ENCODE results near the gene KCNK5.

The KCNK5 gene

GRCh38 chr6:39196673-39197091 is 32.6 kb downstream of the KCNK5 start:
- DNase-seq = no peak

DNA sequence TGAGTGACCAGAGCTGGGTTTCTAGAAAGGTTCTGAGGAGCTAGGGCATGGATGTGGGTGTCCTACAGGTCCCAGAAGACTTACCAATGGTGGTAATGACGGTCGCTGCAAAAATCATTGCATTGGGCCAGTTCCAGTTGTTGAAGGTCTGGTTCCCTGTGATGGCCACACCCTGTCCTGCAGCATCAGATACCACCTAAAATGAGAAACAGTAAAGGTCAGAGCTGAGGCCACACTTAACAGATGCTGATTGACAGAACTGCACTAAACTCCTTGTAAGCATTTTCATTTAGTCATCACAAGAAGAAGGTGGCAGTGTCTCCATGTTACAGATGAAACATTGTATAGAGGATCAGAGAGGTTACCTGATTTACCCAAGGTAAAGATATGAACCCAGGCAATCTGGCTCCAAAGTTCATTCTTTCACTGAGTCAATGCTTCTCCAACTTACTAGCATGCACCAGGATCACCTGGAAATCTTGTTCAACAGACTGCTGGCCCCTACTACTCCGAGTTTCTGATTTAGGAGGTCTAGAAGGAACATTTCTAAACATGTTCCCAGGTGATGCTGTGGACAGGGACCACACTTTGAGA is 33.4 kb downstream of the KCNK5 start:
- DNase-seq = no peak

DNA sequence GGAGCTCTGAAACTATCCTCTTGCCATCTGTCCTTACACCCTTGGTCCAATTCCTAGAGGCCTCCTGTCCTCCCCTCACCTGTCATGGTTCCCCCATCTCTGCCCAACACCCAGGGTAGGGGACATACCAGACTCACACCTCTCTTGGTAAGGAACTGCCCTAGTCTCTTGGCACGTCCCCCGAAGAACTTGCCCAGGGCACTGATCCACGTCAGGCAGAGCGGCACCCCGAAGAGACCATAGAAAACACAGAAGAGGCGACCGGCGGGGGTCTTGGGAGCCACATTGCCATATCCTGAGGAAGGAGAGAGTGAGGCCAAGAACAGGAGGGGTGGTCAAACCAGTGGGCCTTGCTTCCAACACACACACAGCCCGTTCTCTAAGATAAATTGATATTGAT is 34.8 kb downstream of the KCNK5 start:
- no peak for DNase-seq

DNA sequence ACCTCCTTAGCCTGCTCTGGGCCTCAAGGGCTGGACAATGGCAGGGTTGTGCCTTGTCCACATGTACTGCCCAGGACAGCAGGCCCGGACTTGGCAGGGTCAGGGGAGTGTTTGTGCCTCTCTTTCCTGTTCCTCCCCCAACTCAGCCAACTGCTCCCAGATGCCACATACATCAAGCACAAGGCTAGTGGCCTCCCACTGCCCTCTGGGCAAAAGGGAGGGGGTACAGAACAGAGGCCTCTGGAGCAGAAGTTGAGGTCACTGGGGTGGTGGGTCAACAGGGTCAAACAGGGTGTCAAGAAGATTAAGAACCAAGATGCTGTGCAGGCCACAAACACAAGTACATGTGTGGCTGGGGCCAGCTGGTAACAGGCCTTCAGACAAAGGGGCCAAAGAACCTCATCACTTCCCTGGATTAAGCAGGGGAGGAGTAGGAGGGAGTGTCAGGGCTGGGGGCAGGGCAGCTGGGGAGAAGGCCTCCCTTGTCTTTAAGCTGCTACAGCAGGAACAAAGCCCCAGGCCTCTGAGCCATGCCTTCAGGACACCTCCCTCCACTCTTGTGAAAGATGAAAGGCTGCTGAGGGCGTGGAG is 36.0 kb downstream of the KCNK5 start:
- no peak for DNase-seq

GRCh38 chr6:39192736-39193135 is 36.5 kb downstream of the KCNK5 start:
- no peak for DNase-seq

DNA sequence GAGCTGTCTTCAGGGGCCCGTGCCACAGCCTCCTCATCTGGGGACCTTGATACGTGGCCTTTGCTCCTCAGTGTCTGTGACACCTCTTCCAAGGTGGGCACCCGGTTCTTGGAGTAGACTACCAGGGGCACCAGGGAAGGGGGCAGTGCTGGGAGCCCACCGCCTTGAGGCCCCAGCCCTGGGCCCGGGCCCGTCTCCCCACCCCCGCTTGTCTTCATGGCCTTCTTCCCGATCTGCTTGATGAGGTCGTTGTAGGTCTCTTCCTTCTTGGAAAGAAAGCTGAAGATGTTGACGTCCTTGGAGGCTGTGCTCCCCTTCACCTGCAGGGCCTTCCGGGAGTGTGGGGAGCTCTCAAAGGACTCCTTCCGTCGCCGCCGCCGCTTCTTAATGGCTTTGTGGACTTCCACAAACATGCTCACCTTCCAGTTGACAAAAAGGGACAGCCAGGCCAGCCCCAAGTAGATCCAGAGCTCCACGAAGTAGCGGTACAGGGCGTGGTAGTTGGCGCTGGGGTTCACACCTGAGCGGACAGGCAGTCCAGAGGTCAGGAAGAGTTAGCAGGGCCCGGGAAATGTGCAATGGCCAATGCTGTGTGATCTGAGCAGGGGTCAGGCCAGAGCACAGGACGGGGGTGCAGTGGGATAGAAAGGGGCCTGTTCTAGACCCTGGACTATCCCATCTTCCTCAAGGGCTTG is 37.9 kb downstream of the KCNK5 start:
- no peak for DNase-seq

DNA sequence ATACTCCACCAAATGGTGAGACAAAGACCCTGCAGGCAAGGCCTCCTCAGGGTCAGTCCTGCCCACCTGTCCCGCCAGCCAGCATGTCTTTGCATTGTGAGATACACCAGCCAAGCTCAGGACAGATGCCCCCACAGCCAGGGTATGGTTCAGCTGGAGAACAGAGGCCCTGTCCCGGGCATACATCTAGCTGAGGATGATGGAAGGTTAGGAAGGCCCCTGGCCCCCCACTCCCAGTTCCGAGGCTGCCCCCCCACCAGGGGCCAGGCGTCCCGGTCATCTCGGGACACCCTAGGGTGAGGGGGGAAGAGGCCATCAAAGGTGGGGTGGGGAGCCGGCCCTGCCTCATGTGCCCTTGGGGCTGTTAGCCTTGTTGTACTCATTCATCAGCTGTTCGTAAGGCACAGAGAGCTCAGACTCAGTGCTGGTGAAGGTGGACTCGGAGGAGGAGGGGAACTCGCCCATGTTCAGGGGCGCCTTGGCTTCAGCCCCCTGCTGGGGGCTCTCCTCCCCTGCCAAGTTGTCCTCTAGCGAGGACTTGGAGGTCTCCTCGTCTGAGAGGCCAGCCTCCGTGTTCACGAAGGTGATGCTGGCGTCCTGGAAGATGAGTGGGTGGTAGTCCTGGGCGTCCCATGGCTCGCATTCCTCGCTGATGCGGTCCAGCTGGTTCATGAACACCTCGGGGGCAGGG is 38.6 kb downstream of the KCNK5 start:
- no peak for DNase-seq

- no peak for DNase-seq
Measured at GRCh38 chr6:39189915-39190544, 39.2 kb downstream of the KCNK5 start.

GRCh38 chr6:39189131-39189530 is 40.1 kb downstream of the KCNK5 start:
- no peak for DNase-seq

- no peak for DNase-seq
Measured at GRCh38 chr6:39188571-39188970, 40.7 kb downstream of the KCNK5 start.

GRCh38 chr6:39188098-39188450 is 41.2 kb downstream of the KCNK5 start:
- no peak for DNase-seq

- DNase-seq = no peak
Measured at GRCh38 chr6:39184906-39185580, 44.2 kb downstream of the KCNK5 start.

GRCh38 chr6:39182604-39183003 is 46.7 kb downstream of the KCNK5 start:
- no peak for DNase-seq

GRCh38 chr6:39181826-39182225 is 47.4 kb downstream of the KCNK5 start:
- DNase-seq = no peak

- no peak for DNase-seq
Measured at GRCh38 chr6:39181333-39181732, 47.9 kb downstream of the KCNK5 start.

DNA sequence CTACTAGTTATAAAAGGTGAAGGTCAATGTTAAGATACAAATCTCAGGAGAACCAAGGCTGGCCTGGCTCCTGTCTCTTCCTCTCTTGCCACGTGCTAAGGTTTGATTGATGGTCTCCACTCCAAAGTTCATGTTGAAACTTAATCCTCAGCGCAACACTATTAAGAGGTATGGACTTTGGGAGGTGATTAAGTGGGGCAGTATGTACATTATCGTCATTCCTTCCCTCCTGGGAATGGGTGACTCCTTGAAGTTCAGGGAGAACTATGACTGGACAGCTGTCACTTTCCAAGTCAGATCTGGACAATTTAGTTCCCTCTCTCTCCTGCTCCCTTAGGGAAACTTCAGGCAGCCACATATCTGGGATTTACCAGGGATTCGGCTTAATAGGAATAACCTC is 50.5 kb downstream of the KCNK5 start:
- no peak for DNase-seq

DNA sequence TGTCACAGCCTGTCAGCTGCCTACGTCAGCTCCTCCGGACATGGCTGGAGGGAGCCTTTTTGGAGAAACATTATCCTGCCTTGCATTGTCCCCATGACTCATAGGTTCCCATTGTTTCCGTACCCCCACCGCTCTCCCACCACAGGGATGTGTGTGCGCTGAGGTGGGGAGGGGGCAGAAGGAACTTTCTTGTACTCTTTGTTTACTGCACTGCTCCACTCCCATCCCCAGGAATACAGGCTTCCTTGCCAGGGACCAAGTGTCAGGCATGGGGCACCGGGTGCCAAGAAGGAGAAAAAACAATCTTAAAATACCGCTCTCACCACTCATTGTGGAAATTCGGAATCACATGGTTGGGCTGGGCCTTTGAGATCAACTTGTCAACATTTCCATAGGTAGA is 51.0 kb downstream of the KCNK5 start:
- no peak for DNase-seq

- no peak for DNase-seq
Measured at GRCh38 chr6:39177130-39177529, 52.1 kb downstream of the KCNK5 start.

- no peak for DNase-seq
Measured at GRCh38 chr6:39173270-39173669, 56.0 kb downstream of the KCNK5 start.

- no peak for DNase-seq
Measured at GRCh38 chr6:39172377-39172757, 56.9 kb downstream of the KCNK5 start.

DNA sequence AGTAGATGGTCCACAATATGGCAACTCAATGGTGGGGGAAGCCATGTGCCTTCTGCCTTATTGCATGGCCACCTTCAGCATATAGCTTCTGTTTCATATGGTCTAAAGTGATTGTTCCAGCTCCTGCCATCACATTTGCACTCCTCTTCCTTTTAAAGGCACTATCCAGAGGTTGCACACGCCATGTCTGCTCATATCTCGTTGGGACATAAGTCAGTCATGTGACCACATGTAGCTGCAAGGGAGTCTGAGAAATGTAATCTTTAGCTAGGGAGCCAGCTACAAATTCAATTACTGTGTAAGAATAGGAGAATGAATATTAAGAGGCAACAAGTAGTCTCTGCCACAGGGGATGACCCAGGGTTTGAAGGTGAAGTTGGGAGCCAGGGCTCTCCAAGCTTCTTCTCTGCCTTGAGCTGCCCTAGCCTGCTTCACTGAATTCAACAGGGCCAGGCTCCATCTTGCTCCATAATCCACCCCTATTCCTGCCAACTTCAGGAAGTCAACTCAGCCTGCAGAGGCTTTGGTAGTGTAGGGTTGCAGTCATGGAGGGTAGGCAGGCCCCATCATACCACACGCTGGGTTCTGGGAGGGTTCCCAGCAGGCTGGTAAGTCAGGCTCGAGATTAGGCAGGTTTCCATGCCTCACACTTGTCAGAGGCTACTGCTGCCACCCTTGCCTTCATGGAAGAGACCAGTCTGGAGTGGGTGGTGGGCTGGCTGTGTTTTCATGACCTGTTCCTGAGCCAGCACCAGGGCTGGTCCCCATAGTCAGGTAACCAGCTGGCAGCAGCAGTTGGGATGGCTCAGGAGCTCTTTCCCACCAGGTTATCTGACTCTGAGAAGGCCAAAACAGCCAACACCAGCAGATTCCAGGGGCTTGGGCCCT is 57.5 kb downstream of the KCNK5 start:
- DNase-seq = no peak

- no peak for DNase-seq
Measured at GRCh38 chr6:39170860-39171259, 58.4 kb downstream of the KCNK5 start.
